ENCODE results near the gene CREB5.

DNA sequence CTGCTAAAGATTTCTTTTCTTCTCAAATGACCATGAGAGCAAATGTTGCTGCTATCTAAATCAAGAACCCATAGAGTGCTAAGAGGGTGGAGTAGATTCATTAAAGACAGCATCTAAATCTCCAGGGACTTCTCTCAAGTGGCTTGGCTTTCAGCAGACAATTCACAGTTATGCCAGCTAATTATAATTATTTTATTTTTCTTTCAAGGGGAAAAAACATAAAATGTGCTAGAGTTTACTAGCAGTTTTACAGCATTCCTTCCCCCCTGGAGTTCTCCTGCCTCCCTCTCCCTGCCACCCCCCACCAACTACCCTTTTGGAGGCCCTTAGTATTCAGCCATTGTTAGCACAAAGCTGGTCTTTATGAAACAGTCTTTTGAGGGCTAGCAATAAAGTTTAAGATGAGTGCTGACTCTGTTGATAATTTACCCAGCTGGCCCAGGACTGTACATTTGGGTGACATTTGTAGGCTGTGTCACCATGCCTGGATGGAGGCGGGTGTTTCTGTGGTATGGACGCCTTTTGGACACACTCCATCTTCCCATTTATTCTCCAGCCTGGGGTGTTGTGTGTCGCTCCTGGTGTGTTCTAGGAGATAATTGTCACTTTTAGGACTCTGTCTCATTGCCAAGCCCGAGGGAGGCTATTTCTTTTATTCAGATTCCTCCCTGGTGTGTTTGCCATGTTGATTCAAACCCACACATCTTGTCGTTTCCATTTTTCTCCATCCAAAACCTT, 160.2 kb downstream of the CREB5 start:
- TF ChIP-seq, protein P1, sequence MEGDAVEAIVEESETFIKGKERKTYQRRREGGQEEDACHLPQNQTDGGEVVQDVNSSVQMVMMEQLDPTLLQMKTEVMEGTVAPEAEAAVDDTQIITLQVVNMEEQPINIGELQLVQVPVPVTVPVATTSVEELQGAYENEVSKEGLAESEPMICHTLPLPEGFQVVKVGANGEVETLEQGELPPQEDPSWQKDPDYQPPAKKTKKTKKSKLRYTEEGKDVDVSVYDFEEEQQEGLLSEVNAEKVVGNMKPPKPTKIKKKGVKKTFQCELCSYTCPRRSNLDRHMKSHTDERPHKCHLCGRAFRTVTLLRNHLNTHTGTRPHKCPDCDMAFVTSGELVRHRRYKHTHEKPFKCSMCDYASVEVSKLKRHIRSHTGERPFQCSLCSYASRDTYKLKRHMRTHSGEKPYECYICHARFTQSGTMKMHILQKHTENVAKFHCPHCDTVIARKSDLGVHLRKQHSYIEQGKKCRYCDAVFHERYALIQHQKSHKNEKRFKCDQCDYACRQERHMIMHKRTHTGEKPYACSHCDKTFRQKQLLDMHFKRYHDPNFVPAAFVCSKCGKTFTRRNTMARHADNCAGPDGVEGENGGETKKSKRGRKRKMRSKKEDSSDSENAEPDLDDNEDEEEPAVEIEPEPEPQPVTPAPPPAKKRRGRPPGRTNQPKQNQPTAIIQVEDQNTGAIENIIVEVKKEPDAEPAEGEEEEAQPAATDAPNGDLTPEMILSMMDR (IDR thresholded peaks at IDR 0.05; ENCODE audit: borderline replicate concordance, extremely low read depth, low read length, poor library complexity, severe bottlenecking) = no peak
- TF ChIP-seq EZH2 (IDR thresholded peaks at IDR 0.05; ENCODE audit: borderline replicate concordance, low read depth, low read length, severe bottlenecking) = no peak

All from DND-41 (cell line).